NOMO-1 (cell line): ENCODE measurements around the gene KDSR.
"Not testable (repeated sequence)": the region's sequence is repeated elsewhere in the genome, so short reads cannot be mapped to it uniquely, and the experiment has no call there.

Experiments
- DNase-seq, 2 experiments: peaks; one replicate each; lab custom pipeline; 2025; ENCODE audit not compliant: unreplicated experiment in 2 of 2; lab: John Stamatoyannopoulos, UW

The KDSR gene

DNA sequence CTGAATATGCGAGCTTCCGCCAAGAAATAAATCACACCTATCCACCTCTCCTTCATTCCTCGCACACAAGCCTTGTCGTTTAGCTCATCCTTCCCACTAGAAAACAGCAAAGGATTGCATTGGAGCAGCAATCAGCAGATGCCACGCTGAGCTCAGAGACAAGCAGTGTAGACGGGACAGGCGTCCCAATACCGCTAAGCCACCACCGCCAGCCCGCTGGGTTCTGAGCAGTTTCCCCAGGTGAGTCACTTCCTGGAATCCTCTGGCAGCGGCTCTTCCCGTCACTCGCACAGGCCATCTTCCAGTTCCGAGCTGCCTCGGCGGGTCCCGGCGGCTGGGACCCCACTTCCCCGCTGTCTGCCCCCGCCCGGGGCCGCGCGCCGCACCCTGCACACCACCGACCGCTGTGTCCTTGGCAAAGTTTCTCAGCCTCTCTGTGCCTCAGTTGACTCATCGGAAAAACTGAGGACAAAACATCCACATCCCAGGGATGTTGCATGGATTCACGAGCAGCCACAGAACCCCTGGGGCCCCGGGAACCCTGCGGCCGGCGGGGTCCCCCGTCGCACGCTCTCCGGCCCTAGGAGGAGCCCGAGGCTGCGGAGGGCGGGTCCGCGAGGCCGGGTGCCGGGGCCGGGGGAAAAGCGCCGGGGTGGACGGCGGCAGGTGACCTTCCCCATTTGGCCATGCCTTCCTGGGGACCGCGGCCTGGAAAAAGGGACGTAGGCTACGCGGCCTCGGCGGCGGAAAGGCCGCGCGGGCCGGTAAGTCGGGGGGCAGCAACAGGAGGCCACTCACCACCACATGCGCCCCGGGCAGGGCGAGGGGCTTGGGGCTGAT lies 573 bp downstream of the KDSR start:
- DNase-seq = peak in 1 of 2 experiments; percentile 18

DNA sequence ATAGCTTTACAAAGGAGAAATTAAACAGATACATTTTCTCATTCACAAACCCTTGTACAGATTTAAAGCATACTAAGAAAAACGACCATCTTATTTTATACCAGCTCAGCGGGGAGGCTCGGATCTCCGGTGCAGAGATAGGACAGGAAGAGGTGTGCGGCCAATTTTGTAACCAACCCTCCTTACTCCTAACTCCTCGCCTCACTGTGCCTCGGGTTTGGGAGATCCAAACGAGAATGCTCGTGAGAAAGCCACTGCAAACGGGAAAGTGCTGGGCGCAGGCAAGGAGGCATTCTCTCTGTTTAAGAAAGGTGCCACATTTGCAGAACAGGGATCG lies 1.2 kb downstream of the KDSR start:
- peak in 1 of 2 experiments; percentile 11 for DNase-seq

DNA sequence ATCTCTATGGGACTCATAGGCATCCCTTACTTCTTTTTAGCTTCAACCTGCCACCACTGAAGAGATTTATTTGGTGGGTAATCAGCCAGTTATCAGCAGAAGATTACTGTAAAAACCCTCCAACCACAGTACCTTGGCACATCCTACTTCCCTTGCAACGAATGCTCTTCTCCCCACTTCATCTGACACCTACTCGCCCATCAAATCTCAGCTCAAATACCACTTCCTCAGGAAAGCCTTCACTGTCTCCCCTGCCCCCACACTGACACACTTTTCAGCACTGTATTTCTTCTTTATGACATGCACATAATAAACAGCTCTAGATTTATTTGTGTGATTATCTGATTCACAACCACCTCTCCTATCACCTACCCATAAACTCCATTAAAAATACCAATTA lies 3.1 kb downstream of the KDSR start:
- no peak for DNase-seq

DNA sequence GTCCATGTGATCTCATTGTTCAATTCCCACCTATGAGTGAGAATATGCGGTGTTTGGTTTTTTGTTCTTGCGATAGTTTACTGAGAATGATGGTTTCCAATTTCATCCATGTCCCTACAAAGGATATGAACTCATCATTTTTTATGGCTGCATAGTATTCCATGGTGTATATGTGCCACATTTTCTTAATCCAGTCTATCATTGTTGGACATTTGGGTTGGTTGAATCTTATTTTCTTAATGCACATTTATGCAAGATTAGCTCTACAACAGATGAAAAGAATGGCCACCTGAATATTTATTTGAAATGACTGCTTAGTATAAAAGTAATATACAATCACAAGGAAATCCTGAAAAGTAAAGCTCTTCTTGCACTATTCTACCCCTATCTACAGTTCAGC lies 3.6 kb downstream of the KDSR start:
- DNase-seq = not testable (repeated sequence)

DNA sequence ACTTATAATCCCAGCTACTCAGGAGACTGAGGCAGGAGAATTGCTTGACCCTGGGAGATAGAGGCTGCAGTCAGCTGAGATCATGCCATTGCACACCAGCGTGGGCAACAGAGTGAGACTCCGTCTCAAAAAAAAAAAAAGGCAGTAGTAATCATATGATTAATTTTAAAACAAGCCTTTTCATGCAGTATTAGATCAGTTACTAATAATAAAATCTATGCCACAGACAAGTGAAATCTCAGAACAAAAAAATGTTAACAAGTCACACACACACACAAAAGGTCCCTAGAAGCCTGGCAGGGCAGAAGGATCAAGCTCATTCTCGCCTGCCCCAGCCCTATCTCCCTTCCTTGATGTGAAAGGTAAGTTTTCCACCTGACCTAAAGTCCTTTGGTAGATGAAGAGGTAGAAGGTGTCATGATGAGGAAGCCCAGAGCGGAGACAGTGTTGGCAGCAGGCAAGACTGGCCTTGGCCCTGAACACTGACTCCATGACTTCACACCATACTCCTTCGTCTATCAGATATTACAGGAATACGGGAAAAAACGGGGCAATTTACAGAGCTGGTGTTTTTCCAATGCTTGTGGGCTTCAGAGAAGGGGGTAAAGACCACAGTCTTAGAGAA lies 10.6 kb downstream of the KDSR start:
- no peak for DNase-seq

DNA sequence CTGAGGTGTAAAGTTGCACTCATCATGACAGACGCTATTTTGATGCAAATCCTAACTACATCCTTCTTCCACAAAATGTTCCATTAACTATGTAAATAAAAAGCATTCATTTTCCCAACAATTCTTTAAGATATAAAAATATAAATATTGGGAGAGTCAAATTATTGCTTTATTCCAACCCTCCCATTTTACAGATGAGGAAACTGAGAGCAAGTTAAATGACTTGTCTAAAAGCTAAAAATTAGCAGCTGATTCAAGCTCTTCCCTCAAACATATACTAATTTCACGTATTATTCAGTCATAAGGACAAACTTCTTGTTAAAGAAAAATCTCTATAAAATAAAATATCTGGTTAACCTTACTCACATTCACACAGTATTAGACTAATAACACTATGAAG lies 16.8 kb downstream of the KDSR start:
- DNase-seq = no peak

DNA sequence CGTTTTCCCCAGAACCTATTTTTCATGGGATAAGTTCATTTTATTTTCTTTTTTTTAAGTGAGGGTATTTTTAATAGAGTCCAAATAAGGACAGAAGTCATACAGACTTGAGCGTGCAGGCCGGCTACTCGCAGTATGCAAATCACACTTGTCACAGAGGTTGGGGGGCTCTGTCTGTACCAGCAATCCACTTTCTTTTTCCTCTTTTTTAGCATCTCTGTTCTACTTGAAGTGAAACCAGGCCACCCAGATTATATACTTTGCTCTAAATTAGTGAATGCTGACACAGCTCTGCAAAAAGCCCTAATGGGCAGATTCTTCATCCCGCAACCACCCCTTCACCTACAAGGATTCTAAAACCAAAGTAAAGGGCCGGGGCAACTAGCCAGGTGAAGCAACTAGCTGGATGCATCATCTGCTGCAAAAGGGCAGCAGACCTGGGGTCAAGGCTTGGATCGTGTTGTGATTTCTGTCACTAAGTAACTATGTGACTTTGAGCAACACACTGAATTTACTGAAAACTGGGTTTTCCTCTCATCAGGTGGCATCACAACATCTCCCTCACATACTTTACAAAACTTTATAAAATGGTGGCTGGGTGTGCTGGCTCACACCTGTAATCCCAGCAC lies 18.4 kb downstream of the KDSR start:
- no peak for DNase-seq

DNA sequence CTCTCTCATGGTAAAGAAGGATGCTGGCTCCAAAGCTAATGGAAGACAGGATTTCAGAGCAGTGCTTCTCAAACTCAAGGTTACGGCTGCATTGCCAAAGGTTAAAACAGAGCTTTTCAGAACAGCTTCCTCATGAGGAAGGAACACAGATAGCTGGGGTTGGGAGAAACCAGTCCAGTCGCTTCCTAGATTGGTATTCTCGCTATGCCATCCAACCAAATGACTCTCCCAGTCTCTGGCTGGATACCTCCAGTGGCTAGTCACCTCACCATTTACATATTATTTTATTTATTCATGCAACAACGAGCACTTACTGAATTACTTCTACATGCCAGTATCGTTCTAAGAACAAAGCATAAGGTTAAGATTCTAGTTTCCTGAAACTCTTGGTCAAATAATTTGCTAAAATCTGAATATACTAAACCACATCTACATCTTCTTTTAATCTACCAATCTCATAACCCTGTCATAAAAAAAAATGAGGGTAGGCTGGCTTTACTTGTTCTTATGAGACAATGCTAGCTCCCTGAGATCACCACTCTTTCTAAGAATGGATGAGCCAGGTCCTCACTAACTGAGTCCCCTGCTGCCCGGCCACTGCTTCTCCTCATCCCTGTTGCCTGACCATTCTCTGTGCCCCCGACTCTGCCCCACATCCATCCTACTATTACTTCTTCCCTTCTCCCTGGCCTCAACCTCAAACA lies 20.4 kb downstream of the KDSR start:
- no peak for DNase-seq

DNA sequence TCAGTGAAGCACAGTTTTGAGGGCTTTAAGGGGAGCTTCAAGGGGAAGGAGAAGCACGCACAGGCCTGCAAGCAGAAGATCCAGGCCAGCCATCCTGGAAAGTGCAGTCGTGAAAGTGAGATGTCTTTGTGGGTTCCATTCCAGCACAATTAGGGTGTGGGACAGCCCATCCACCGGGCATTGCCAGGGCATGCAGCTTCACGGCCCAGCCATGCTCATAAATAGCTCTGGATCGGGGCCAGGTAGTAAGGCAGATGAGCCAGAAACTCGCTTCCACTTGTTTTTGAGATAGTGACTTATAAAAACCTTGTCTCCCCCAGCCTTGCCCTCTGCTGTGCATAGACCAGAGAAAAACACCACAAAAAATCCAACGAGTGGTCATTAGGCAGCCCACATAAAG lies 21.0 kb downstream of the KDSR start:
- DNase-seq = no peak

DNA sequence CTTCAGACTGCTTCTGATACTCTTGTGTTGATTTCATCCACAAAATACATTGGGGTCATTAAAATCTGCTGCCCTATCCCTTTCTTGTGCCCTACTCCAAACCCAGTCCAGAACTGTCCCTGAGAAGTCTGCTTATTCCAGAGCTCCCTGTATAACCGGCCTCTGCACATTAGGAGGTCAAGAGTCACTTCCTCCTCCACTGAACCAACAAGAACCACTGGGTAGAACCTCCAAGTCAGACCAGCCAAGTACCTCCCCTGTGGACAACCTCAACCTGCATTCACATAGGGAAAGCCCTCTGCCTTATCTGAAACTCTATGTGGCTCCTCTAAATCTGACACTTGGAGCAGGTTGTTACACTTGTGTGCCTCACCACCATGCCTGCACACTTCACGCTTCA lies 22.1 kb downstream of the KDSR start:
- no peak for DNase-seq

DNA sequence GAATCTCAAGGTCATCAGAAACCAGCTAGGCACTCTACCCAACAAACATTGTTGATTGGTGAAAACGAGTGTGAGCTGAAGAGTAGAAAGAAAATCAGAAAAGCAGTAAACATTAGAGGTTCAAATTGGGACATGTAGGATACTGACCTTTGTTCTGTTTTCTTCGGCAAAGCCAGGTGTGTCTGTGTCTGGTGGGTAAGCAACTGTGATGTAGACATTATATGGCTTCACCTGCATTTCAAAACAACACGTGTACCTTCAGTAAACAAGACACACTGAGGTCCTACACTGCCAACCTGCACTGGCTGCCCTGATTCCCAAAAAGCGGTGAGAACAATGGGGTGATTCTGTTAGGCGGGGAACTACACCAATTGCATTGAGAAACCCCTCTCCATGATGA lies 22.7 kb downstream of the KDSR start:
- DNase-seq = no peak

DNA sequence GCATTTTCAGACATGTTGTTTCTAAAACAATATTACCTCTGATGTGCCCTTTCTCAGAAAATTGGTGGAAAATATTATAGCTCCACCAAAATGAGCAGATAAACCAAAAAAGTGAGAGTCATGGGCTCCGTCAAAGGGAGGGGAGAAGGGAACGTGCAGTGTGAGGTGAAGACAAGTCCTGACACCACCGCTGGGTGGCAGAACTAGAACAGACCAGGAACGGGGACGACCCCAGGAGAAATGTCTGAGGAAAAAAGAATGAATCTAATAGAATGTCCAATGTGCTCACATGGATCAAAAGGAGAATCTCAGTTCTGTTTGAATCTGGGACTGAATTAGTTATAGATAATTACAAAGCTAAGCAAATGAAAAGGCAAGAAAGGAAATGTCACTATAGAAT lies 24.8 kb downstream of the KDSR start:
- no peak for DNase-seq

DNA sequence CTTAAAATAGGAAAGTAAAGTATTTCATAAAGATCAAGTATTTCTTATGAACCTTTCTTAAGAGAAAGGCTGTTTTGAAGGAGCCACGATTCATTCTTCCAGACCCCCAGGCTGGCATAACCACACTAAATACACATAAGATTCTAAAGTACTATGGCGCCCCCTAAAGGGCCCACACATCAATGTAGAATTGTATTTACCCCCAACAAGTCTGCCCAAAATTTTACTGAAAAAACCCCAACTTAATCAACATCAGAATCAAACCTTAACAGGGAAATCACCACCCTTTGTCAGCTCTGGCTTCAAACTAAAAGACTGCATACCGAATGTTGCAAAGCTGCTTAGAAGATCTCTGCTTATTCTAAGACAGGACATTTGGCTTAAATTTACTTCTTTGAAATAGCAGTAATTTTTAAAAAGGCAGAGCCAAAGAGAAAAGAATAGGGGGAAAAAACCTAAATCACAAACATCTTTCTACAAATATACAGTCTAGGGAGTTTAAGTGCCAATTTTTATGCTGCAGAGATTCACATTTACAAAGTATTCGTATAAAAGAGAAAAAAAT lies 27.0 kb downstream of the KDSR start:
- DNase-seq = peak; percentile 44 to 45

DNA sequence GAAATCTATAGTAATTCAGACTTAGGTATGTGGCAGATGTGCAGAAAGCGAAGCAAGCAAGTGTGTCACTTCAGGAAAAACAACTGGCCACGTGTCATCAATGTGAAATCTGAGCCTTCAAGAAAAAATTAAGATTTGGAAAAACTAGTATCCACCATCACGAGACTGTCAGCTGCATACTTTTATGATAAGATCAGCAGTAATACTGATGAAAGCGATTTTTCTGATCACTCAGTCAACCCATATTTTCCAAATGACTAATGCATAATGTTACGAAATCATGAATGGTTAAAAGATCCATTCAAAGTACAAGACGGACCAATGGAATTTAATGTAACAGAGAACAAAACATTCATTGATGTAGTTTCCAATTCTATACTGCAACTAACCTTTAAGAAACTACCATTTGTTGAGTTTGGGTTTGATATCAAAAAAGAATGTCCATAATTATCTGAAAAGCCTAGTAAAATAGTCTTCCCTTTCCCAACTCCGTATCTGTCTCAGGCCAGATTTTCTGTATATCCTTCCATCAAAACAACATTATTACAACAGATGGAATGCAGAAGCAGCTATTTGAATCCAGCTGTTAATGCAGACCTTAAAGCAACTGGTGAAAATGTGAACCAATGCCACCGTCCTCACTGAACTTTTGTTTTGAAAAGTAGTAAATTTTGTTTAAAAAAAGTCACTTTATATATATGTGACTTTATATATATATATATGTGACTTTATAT lies 30.5 kb downstream of the KDSR start:
- DNase-seq = no peak

DNA sequence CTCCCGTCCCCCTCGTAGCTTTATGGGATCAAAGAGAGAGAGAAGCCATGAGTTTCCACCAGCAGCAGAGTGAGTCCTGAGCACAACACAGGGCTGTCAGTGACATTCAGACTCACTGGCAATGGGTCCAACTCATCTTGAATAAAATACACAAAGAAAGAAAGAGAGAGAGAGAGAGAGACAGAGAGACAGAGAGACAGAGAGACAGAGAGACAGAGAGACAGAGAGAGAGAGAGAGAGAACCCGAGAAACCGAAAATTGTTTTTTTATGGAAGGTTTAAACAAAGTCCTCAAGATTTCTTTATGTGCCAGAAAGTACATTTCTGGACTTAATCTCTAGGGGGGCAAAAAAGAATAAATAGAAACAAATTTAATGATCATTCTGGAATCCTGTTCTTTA lies 35.9 kb downstream of the KDSR start:
- DNase-seq = no peak

DNA sequence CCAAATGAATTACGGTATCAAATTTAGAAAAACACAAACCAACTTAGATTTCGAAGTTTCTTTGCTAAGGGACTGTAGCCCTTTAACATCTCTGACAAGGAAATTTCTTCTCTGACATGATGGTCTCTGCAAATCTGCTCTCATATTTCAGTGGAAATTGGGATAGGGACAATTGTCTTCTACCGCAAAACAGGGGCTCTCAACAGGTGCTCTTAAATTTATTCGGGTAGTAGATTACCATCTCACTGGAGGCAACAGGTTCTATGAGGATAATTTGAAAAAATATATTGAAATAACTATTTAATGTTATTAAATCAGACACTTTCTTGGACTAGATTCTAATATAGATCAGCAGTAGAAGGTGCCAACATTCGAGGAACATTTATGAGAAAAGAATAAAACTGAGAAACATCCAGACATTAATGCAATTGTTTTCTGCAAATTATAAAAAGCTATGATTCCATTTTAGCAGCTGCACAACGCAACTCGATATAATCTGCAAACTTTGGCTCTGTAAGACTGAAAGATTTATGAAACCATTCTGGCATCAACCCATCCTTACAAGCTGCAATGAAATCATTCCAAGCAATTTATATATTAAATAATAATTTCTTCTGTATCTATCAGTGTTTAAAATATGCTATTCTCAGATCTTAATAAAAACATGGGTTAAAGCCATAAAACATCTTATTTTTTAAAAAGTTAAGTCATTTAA lies 37.4 kb downstream of the KDSR start:
- DNase-seq = no peak

DNA sequence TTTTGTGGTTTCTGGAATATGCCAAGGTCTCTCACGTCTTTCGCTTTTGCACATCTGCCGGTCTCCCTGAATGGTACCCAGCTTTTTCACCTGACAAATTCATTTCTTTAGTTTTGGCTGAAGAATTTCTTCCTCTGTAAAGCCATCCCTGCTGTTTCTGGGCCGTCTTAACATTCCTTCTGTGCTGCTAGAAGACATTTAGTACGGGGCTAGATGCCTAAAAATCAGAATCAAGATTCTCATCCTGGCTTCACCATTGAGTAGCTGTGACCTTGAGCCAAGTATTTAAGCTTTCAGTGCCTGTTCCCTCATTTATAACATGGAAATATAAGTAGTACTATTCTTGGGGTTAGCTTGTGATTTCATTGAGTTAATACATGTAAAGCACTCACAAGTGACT lies 41.0 kb downstream of the KDSR start:
- no peak for DNase-seq

DNA sequence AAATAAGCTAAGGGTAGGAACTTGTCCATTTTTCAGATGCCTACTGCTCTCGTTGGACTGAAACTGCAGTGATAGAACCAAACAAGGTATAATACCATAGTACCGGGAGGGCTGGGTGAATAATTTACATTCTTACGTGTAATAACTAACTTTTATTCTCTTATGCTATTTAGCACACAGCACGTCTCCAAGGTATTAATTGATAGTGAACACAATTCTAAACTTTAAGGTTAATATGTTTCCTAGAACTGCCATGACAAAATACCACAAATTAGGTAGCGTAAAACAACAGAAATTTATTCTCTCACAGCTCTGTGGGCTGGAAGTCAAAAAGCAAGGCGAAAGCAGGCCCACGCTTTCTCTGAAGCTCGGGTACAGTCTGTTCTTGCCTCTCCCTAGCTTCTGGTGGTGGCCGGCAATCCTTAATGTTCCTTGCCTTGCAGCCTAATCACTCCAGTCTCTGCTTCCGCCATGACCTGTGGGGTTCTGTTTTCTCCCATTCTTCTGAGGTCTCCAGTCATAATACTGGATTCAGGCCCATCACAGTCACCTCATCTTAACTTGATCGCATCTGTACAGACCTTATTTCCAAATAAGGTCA lies 41.8 kb downstream of the KDSR start:
- DNase-seq = no peak

DNA sequence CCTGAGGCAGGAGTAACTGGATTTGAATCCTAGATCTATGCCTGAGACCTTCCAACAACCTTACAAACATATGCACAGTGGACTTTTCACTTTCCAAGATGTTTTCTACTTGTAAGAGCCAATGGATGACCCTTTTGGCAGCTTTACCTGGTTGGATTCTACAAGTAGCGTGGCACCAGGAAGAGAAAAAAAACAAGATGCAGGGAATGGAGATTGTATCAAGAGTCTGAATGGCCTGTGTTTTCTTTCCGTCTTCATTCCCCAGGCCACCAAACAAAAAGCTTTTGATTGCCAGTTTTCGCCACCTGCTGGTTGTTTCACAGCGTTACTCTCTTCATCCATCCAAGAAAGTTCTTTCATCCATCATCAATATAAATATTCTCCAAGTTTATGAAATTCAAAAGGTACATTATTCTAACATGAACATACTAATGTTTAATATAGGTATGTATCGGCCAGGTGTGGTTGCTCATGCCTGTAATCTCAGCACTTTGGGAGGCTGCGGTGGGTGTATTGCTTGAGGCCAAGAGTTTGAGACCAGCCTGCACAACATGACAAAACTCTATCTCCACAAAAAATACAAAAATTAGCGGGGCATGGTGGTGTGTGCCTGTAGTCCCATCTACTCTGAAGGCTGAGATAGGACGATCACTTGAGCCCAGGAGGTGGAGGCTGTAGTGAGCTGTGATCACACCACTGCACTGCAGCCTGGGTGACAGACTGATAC lies 43.9 kb downstream of the KDSR start:
- DNase-seq = peak; percentile 64 to 86
